ENCODE results near the gene UBE2M. TPM values are rescaled to one million over a fixed set of nuclear protein-coding genes. Genes with fewer than 3 reads are reported as not detected.
A peak's percentile ranks its signal among the peaks of the same experiment; 100 is the strongest.
"Not testable (repeated sequence)": the region's sequence is repeated elsewhere in the genome, so short reads cannot be mapped to it uniquely, and the experiment has no call there.

Gene UBE2M
- total RNA-seq, 1 experiment from 2014 or later = 62.8 TPM

DNA sequence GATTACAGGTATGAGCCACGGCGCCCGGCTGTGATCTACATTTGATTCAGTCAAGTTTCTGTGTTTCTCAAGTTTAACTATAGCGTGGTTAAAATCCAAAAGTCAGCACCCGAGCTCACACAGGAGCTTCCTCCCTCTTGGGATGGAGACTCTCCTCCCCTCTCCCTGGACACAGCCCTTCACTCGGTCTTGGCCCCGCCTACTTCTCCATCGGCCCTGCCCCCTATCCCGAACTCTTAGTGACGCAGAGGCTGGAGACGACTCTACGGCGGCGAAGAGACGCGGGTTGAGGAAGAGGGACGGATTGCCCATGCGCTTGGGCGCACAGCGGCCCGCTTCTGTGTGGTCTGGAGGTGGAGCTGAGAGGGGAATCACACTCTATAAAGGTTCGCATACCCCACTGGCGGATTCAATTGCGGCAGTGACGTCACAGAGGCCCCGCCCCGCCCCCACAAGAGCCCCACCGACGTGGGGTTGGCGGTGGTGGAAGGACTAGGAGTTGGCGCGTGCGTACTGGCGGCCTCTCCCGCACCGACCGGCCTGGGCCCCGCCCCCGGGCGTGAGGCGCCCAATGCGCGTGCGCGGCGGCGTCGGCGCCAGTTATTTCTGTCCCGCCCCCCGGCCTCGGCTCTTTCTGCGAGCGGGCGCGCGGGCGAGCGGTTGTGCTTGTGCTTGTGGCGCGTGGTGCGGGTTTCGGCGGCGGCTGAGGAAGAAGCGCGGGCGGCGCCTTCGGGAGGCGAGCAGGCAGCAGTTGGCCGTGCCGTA is 14.4 kb downstream of the UBE2M start, which contains the start of gene TRIM28:
Gene TRIM28 (plus strand): TSS at position 239 of the 765 bp plus-strand sequence. CDS start 694 bp downstream, outside the sequence.
- no peaks in the 10 kb centered on the region for H3K9me3 ChIP-seq (replicated peaks)
- no peaks in the 10 kb centered on the region; the same call in 1 of the 2 replicates for H3K27me3 ChIP-seq
- peak within 1 kb of the TSS; percentile 75 for H3K27ac ChIP-seq
- peaks cover 41% of the 10 kb centered on the region for H3K36me3 ChIP-seq
- DNase-seq = peak; percentile 99
- peaks cover 7% of the 10 kb centered on the region; the same call in 1 of the 2 replicates for H3K4me1 ChIP-seq
- H3K4me3 ChIP-seq = peak within 1 kb of the TSS; percentile 99

GRCh38 chr19:58542641-58543372 is 15.6 kb downstream of the UBE2M start:
- not testable (repeated sequence) for H3K4me1 ChIP-seq; DNase-seq; H3K9me3 ChIP-seq (replicated peaks); H3K27ac ChIP-seq; H3K27me3 ChIP-seq
- peaks cover 29% of the 10 kb centered on the region for H3K36me3 ChIP-seq
- peak overlapping the region; percentile 99 for H3K4me3 ChIP-seq

DNA sequence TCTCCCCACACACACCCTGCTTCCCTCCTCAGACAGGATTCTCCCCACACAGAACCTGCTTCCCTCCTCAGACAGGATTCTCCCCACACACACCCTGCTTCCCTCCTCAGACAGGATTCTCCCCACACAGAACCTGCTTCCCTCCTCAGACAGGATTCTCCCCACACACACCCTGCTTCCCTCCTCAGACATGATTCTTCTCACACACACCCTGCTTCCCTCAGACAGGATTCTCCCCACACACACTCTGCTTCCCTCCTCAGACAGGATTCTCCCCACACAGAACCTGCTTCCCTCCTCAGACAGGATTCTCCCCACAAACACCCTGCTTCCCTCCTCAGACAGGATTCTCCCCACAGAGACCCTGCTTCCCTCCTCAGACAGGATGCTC is 19.2 kb downstream of the UBE2M start:
- not testable (repeated sequence) for DNase-seq; H3K4me3 ChIP-seq; H3K9me3 ChIP-seq (replicated peaks); H3K27me3 ChIP-seq; H3K4me1 ChIP-seq; H3K36me3 ChIP-seq; H3K27ac ChIP-seq

GRCh38 chr19:58538257-58539168 is 19.9 kb downstream of the UBE2M start:
- no peaks in the 10 kb centered on the region for H3K27me3 ChIP-seq
- H3K4me3 ChIP-seq = no peak overlapping the region
- H3K4me1 ChIP-seq = no peaks in the 10 kb centered on the region
- DNase-seq = no peak
- no peak overlapping the region for H3K27ac ChIP-seq
- H3K9me3 ChIP-seq (replicated peaks) = no peaks in the 10 kb centered on the region
- H3K36me3 ChIP-seq = no peaks in the 10 kb centered on the region

DNA sequence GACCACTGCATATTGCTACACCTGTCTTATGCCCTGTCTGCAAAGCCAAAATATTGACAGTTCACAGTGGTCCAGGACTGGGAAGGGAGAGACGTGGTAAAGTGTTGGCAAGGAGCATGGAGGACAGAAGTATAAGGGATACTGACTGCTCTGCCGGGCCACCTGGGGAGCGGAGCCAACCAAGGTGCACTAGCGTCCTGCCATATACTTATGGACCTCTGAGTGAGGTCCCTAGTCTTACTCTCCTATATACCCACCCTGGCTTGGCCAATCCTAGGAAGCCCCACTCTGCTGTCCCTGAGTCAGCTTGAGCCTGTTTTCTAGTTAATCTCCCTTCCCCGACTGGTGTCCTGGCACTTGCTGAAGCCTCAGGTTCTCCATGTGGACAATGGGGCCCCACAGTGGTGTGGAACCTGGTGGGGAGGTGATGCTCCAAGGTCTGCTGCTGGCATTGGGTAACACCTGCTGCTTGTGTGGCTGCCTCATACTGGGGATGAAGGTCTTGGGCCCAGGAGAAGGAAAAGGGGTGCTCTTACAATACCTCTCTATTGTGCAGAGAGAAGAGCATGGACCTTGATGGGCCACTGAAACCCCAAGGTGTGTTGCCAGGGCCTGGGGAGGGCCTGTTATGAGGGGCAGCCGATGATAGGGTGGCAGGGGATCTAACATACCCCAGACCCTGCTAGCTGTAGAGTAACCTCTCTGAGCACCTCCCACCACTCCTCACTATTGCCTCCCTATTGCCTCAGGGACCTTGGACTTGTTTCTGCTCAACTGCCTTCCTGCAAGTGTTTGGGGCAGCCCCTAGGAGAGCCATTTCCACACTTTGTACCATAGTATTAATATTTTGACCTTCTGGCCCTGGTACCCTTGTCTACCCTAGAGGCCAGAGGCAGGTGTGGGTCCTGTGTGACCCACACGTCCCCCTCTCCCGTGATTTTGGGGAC is 21.3 kb downstream of the UBE2M start:
- Histone ChIP-seq H3K27ac (no peak overlapping the region), H3K36me3 (no peaks in the 10 kb centered on the region), H3K4me3 (no peak overlapping the region), H3K4me1 (no peaks in the 10 kb centered on the region), H3K27me3 (no peaks in the 10 kb centered on the region), H3K9me3 (replicated peaks) (no peaks in the 10 kb centered on the region)
- no peak for DNase-seq

GRCh38 chr19:58535857-58536256 is 22.6 kb downstream of the UBE2M start:
- Histone ChIP-seq H3K4me1 (no peaks in the 10 kb centered on the region), H3K36me3 (no peaks in the 10 kb centered on the region), H3K27ac (no peak overlapping the region), H3K9me3 (replicated peaks) (no peaks in the 10 kb centered on the region), H3K4me3 (no peak overlapping the region), H3K27me3 (no peaks in the 10 kb centered on the region)
- no peak for DNase-seq

DNA sequence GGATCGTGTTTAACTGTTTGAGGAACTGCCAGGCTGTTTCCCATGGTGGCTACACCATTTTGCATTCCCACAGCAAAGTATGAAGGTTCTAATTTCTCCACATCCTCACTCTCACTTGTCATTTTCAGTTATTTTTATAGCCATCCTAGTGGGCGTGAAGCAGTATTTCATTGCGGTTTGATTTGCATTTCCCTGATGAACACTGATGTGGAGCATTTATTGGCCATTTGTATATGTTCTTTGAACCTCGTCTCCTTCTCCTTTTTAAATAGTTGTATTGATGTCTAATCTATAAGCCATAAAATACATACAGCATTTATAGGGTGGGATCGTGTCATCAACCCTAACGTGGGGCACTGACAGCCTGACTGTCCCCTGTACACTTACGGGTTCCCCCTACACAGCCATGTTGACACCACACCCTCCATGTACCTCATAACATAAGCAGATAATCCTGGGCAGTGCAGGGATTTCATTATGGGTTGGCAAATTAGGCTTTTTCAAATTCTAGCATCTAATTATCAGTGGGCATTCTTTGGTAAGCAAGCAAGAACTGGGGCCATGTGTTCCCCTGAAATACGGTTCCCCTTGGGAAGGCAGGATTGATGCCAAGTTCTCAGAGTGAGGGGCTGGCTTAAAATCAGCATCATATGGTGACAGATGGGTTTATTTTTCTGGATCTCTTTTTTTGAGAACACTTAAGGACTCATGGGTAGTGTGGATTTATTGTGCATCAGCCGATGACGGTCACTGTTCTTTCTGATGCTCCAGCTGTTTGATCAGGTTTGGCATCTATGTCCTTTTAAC is 27.2 kb downstream of the UBE2M start:
- Histone ChIP-seq H3K27ac (no peak overlapping the region), H3K4me1 (no peaks in the 10 kb centered on the region), H3K9me3 (replicated peaks) (no peaks in the 10 kb centered on the region), H3K36me3 (no peaks in the 10 kb centered on the region), H3K27me3 (no peaks in the 10 kb centered on the region), H3K4me3 (no peak overlapping the region)
- DNase-seq = no peak

GRCh38 chr19:58529405-58529804 is 29.0 kb downstream of the UBE2M start:
- no peak for DNase-seq
- H3K36me3 ChIP-seq = no peaks in the 10 kb centered on the region
- H3K4me3 ChIP-seq = no peak overlapping the region

GRCh38 chr19:58522709-58523108 is 35.7 kb downstream of the UBE2M start:
- no peak for DNase-seq
- Histone ChIP-seq H3K4me1 (no peaks in the 10 kb centered on the region), H3K9me3 (replicated peaks) (no peaks in the 10 kb centered on the region), H3K27ac (no peak overlapping the region), H3K27me3 (no peaks in the 10 kb centered on the region), H3K4me3 (no peak overlapping the region), H3K36me3 (no peaks in the 10 kb centered on the region)

More at GRCh38 chr19:58529405-58529804, 29.0 kb downstream of the UBE2M start:
- Histone ChIP-seq H3K27ac (no peak overlapping the region), H3K27me3 (no peaks in the 10 kb centered on the region), H3K9me3 (replicated peaks) (no peaks in the 10 kb centered on the region), H3K4me1 (no peaks in the 10 kb centered on the region)

GRCh38 chr19:58521651-58522050 is 36.8 kb downstream of the UBE2M start:
- Histone ChIP-seq H3K27ac (no peak overlapping the region), H3K9me3 (replicated peaks) (no peaks in the 10 kb centered on the region), H3K27me3 (no peaks in the 10 kb centered on the region), H3K4me1 (no peaks in the 10 kb centered on the region), H3K4me3 (no peak overlapping the region), H3K36me3 (no peaks in the 10 kb centered on the region)
- no peak for DNase-seq

DNA sequence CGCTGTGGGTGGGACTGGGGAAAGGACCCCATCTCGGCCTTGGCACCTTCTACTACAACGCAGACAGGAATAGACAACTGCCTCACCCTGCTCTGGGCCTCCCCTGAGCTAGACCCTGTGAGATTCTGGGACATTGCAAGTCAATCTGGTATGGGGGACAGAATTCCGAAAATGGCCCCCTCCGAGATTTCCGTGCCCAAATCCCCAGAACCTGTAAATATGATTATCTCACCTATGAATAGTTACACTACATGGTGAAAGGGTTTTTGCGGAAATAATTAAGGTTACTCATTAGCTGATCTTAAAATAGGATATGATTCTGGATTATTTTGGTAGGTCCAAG is 38.2 kb downstream of the UBE2M start:
- no peaks in the 10 kb centered on the region for H3K4me1 ChIP-seq
- H3K36me3 ChIP-seq = no peaks in the 10 kb centered on the region; the same call in 1 of the 2 replicates
- H3K27me3 ChIP-seq = no peaks in the 10 kb centered on the region
- no peak for DNase-seq
- no peaks in the 10 kb centered on the region for H3K9me3 ChIP-seq (replicated peaks)
- peak overlapping the region; percentile 75 for H3K4me3 ChIP-seq
- H3K27ac ChIP-seq = peak overlapping the region; percentile 67

- H3K36me3 ChIP-seq = no peaks in the 10 kb centered on the region; the same call in 1 of the 2 replicates
- no peaks in the 10 kb centered on the region for H3K4me1 ChIP-seq
- H3K9me3 ChIP-seq (replicated peaks) = no peaks in the 10 kb centered on the region
- H3K27ac ChIP-seq = peak within 1 kb of the TSS; percentile 67
- no peaks in the 10 kb centered on the region for H3K27me3 ChIP-seq
- peak within 1 kb of the TSS; percentile 75 for H3K4me3 ChIP-seq
- DNase-seq = peak; percentile 93 to 96
Observed at GRCh38 chr19:58519355-58520256, 38.8 kb downstream of the UBE2M start, which contains the start of gene ZBTB45. TSS of gene ZBTB45 (minus strand) at chr19:58519810. CDS start at chr19:58517673, 2,137 bp downstream.

Measured in SJCRH30 (cell line).